ENCODE measurements around the gene MBP. TPM values are rescaled to one million over a fixed set of nuclear protein-coding genes. Genes with fewer than 3 reads are reported as not detected.
A peak's percentile ranks its signal among the peaks of the same experiment; 100 is the strongest.

Gene MBP
- total and polyA plus RNA-seq, 10 donors: 11.1 to 96.0 (median 70.8) TPM

- H3K4me3 ChIP-seq: peak overlapping the region; percentile 66 to 97 (median 82)
- H3K9me3 ChIP-seq: no peaks in the 10 kb centered on the region
- DNase-seq: peak; percentile 90
- peaks cover 27 to 60% (median 43%) of the 10 kb centered on the region in 6 donors for H3K4me1 ChIP-seq
- H3K27me3 ChIP-seq (replicated peaks in 1 of 7): peaks cover 0 to 41% (median 0%) of the 10 kb centered on the region in 7 donors
- no peak for TF ChIP-seq CTCF (IDR thresholded peaks at IDR 0.05 in 8 of 11, conservative IDR thresholded peaks at IDR 0.05 in 3 of 11)
- H3K27ac ChIP-seq: peak overlapping the region; percentile 92 to 97 (median 96)
- WGBS, 5 donors: 36 to 50% (median 44%) methylated on average over 21 to 44 of the region's 44 CpGs
- intact Hi-C loops (cut with DNase I; ENCODE audit: low total_unique reads): no loop called here
- peaks cover 0 to 12% (median 0%) of the 10 kb centered on the region in 6 donors for H3K36me3 ChIP-seq
Observed at GRCh38 chr18:77133051-77133834, 660 bp upstream of the MBP start.

- 0 to 1% (median 1%) methylated on average over 33 to 76 of the region's 76 CpGs for WGBS, 5 donors
- Histone ChIP-seq H3K4me1 (peaks cover 27 to 75% (median 57%) of the 10 kb centered on the region in 6 donors), H3K36me3 (peaks cover 0 to 12% (median 0%) of the 10 kb centered on the region in 6 donors), H3K27ac (peak overlapping the region; percentile 92 to 97 (median 96)), H3K9me3 (no peaks in the 10 kb centered on the region), H3K4me3 (peak overlapping the region; percentile 66 to 97 (median 82)), H3K27me3 (replicated peaks in 1 of 7) (peaks cover 0 to 45% (median 0%) of the 10 kb centered on the region in 7 donors)
- peak; percentile 94 for DNase-seq
- intact Hi-C loops (cut with DNase I; ENCODE audit: low total_unique reads): no loop called here
- TF ChIP-seq CTCF (IDR thresholded peaks at IDR 0.05 in 8 of 11, conservative IDR thresholded peaks at IDR 0.05 in 3 of 11): no peak
- TF ChIP-seq POLR2AphosphoS5 (IDR thresholded peaks at IDR 0.05): peak in 2 of 3 donors; percentile 16 to 71
- TF ChIP-seq POLR2A (IDR thresholded peaks at IDR 0.05): no peak
Observed at GRCh38 chr18:77131652-77132368, 773 bp downstream of the MBP start.

- peaks cover 32 to 81% (median 63%) of the 10 kb centered on the region in 6 donors for H3K4me1 ChIP-seq
Observed at GRCh38 chr18:77131100-77131651, 1.4 kb downstream of the MBP start.

More at GRCh38 chr18:77131100-77131651, 1.4 kb downstream of the MBP start:
- Histone ChIP-seq H3K27ac (peak overlapping the region; percentile 92 to 97 (median 96)), H3K27me3 (replicated peaks in 1 of 7) (peaks cover 0 to 45% (median 0%) of the 10 kb centered on the region in 7 donors), H3K4me3 (peak overlapping the region; percentile 66 to 97 (median 82)), H3K36me3 (peaks cover 0 to 12% (median 0%) of the 10 kb centered on the region in 6 donors), H3K9me3 (no peaks in the 10 kb centered on the region)
- WGBS, 5 donors: 0 to 2% (median 1%) methylated on average over 16 to 31 of the region's 31 CpGs
- no peak for TF ChIP-seq POLR2A (IDR thresholded peaks at IDR 0.05)
- no peak for TF ChIP-seq CTCF (IDR thresholded peaks at IDR 0.05 in 8 of 11, conservative IDR thresholded peaks at IDR 0.05 in 3 of 11)
- peak; percentile 52 to 69 (median 68) for TF ChIP-seq POLR2AphosphoS5 (IDR thresholded peaks at IDR 0.05)
- intact Hi-C loops (cut with DNase I; ENCODE audit: low total_unique reads): no loop called here
- DNase-seq: peak; percentile 91

Measured in spleen (tissue), 11 donors.